ENCODE results near the gene SCAF8.

Gene SCAF8

GRCh38 chr6:154703124-154703523, 30.1 kb upstream of the SCAF8 start:
- no peaks in the 10 kb centered on the region for H3F3A ChIP-seq (ENCODE audit: insufficient read depth, low read length)
- no peak overlapping the region for H2AFZ ChIP-seq (ENCODE audit: low read length)
- H3K4me3 ChIP-seq (ENCODE audit: low read length) = no peak overlapping the region
- no peaks in the 10 kb centered on the region for H3K79me2 ChIP-seq (ENCODE audit: low read length)
- no peaks in the 10 kb centered on the region for H3K36me3 ChIP-seq (replicated peaks; ENCODE audit: insufficient read depth, low read length)
- no peak overlapping the region for H3K27ac ChIP-seq (ENCODE audit: low read length)
- no peaks in the 10 kb centered on the region for H3K9me2 ChIP-seq (replicated peaks; ENCODE audit: insufficient read depth, low read length)
- H3K27me3 ChIP-seq (replicated peaks; ENCODE audit: insufficient read depth, low read length) = no peaks in the 10 kb centered on the region
- H3K9ac ChIP-seq (ENCODE audit: low read length) = no peak overlapping the region
- TF ChIP-seq CTCF (IDR thresholded peaks at IDR 0.05; ENCODE audit: low read length) = no peak
- DNase-seq = no peak
- no peak overlapping the region for H3K4me2 ChIP-seq (ENCODE audit: low read depth, low read length)
- no peaks in the 10 kb centered on the region for H4K20me1 ChIP-seq (ENCODE audit: insufficient read depth, low read length)
- no peaks in the 10 kb centered on the region for H3K4me1 ChIP-seq (ENCODE audit: low read length)
- no peaks in the 10 kb centered on the region for H3K9me3 ChIP-seq (replicated peaks; ENCODE audit: insufficient read depth, low read length)

DNA sequence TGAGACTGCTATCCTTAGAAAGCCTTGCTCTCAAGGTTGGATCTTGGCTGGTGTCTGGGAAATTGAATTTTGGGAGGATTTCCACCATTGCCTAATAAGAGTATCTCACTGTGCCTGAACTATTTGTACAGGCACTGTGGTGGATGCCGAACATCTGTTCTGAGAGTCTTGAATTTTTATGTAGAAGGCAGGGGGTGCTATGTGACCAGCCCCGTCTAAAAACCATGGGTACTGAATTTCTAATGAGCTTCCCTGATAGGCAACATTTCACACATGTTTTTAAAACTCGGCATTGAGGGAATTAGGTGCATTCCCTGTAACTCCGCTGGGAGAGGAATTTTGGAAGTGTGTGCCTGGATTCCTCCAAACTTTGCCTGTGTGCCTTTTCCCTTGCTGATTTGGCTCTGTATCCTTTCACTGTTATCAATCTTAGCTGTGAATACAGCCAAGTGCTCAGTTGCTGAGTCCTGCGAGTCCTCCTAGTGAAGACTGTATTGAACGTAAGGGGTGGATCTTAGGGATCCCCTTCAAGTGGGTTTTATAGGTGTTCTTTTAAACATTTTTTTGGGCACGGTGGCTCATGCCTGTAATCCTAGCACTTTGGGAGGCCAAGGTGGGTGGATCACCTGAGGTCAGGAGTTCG, 27.6 kb upstream of the SCAF8 start:
- Histone ChIP-seq H3K9me3 (replicated peaks; ENCODE audit: insufficient read depth, low read length) (no peaks in the 10 kb centered on the region), H3K9me2 (replicated peaks; ENCODE audit: insufficient read depth, low read length) (no peaks in the 10 kb centered on the region), H3K36me3 (replicated peaks; ENCODE audit: insufficient read depth, low read length) (no peaks in the 10 kb centered on the region), H2AFZ (ENCODE audit: low read length) (no peak overlapping the region), H3K4me3 (ENCODE audit: low read length) (no peak overlapping the region), H3K27me3 (replicated peaks; ENCODE audit: insufficient read depth, low read length) (no peaks in the 10 kb centered on the region), H3K79me2 (ENCODE audit: low read length) (no peaks in the 10 kb centered on the region), H3K4me2 (ENCODE audit: low read depth, low read length) (no peak overlapping the region), H3K9ac (ENCODE audit: low read length) (no peak overlapping the region), H3K4me1 (ENCODE audit: low read length) (no peaks in the 10 kb centered on the region), H4K20me1 (ENCODE audit: insufficient read depth, low read length) (no peaks in the 10 kb centered on the region), H3F3A (ENCODE audit: insufficient read depth, low read length) (no peaks in the 10 kb centered on the region), H3K27ac (ENCODE audit: low read length) (no peak overlapping the region)
- no peak for DNase-seq
- TF ChIP-seq EZH2 (optimal IDR thresholded peaks at IDR 0.05; ENCODE audit: low read depth, low read length) (no peak), EZH2phosphoT487 (IDR thresholded peaks at IDR 0.05; ENCODE audit: low read length) (no peak), CTCF (IDR thresholded peaks at IDR 0.05; ENCODE audit: low read length) (no peak)

DNA sequence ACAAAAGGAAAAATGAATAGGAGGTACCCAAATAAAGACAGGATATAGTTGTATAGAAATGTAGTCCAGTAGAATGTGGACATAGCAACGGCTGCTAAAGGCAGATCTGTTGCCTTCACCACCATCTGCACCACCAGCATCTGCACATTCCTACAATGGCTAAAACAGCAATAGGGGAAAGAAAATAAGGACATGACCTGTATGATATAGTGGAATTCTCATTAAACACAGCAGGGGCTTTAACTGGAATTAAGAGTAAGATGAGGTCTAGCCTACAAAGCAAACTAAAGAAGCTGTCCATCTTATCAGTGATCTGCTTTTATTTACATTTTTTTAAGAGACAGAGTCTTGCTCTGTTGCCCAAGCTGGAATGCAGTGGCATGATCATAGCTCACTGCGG, 26.8 kb upstream of the SCAF8 start:
- Histone ChIP-seq H3F3A (ENCODE audit: insufficient read depth, low read length) (no peaks in the 10 kb centered on the region), H3K27ac (ENCODE audit: low read length) (no peak overlapping the region), H3K4me1 (ENCODE audit: low read length) (no peaks in the 10 kb centered on the region), H3K4me2 (ENCODE audit: low read depth, low read length) (no peak overlapping the region), H3K27me3 (replicated peaks; ENCODE audit: insufficient read depth, low read length) (no peaks in the 10 kb centered on the region), H3K9me2 (replicated peaks; ENCODE audit: insufficient read depth, low read length) (no peaks in the 10 kb centered on the region), H3K9ac (ENCODE audit: low read length) (no peak overlapping the region), H2AFZ (ENCODE audit: low read length) (no peak overlapping the region), H4K20me1 (ENCODE audit: insufficient read depth, low read length) (no peaks in the 10 kb centered on the region), H3K36me3 (replicated peaks; ENCODE audit: insufficient read depth, low read length) (no peaks in the 10 kb centered on the region), H3K4me3 (ENCODE audit: low read length) (no peak overlapping the region), H3K79me2 (ENCODE audit: low read length) (no peaks in the 10 kb centered on the region), H3K9me3 (replicated peaks; ENCODE audit: insufficient read depth, low read length) (no peaks in the 10 kb centered on the region)
- TF ChIP-seq CTCF (IDR thresholded peaks at IDR 0.05; ENCODE audit: low read length) (no peak), EZH2 (optimal IDR thresholded peaks at IDR 0.05; ENCODE audit: low read depth, low read length) (no peak), EZH2phosphoT487 (IDR thresholded peaks at IDR 0.05; ENCODE audit: low read length) (no peak)
- DNase-seq = no peak

Data from MM.1S (cell line).